Measurements from ENCODE around the gene PAX5.
"Not testable (repeated sequence)": the region's sequence is repeated elsewhere in the genome, so short reads cannot be mapped to it uniquely, and the experiment has no call there.

Gene PAX5

DNA sequence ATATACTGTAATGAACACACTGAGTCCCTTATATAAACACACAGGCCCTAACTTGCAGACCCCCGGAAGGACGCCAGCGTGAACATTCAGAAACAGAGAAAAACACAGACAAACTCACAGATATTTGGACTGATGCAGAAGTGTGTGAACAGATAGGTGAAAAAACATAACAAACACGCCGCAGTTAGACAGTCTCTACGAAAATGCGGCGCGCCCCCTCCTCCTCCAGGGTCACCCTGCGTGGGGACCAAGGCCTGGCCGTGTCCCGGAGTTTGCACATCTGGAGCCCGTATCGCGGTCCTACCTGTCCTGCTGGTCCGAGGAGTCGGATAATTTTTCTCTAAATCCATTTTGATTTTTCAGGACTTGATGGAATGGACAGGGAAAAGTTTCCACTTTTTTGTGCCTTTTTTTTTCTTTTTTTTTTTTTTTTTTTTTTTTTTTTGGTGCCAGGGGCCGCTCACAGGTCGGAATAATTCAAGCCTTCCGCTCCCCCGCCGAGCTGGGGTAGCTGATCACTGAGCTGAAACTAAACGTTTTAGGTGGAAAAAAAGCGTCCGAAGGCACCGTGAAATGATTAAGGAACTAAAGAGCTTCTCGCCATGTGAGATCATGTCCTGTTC, at the start of gene PAX5:
PAX5 (minus strand) TSS at position 587 of the 623 bp plus-strand sequence; CDS start at position 350, 237 bp downstream.
- no peaks in the 10 kb centered on the region for H3K9me3 ChIP-seq (ENCODE audit: control insufficient read depth, insufficient read depth, low read length)
- H3K36me3 ChIP-seq (ENCODE audit: control insufficient read depth, low read length), result peaks cover 72% of the 10 kb centered on the region
- H3K4me2 ChIP-seq (ENCODE audit: low read length), result peak within 1 kb of the TSS; percentile 98
- peaks cover 99% of the 10 kb centered on the region for H3K79me2 ChIP-seq (ENCODE audit: control insufficient read depth, low read length)
- TF ChIP-seq EZH2phosphoT487 (IDR thresholded peaks at IDR 0.05; ENCODE audit: borderline replicate concordance, low read length), result no peak
- TF ChIP-seq, protein P1, sequence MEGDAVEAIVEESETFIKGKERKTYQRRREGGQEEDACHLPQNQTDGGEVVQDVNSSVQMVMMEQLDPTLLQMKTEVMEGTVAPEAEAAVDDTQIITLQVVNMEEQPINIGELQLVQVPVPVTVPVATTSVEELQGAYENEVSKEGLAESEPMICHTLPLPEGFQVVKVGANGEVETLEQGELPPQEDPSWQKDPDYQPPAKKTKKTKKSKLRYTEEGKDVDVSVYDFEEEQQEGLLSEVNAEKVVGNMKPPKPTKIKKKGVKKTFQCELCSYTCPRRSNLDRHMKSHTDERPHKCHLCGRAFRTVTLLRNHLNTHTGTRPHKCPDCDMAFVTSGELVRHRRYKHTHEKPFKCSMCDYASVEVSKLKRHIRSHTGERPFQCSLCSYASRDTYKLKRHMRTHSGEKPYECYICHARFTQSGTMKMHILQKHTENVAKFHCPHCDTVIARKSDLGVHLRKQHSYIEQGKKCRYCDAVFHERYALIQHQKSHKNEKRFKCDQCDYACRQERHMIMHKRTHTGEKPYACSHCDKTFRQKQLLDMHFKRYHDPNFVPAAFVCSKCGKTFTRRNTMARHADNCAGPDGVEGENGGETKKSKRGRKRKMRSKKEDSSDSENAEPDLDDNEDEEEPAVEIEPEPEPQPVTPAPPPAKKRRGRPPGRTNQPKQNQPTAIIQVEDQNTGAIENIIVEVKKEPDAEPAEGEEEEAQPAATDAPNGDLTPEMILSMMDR (IDR thresholded peaks at IDR 0.05; ENCODE audit: low read depth, low read length, poor library complexity, severe bottlenecking), result no peak
- H3K4me3 ChIP-seq (ENCODE audit: low read length), result peak within 1 kb of the TSS; percentile 87
- peaks cover 52% of the 10 kb centered on the region for H3F3A ChIP-seq (ENCODE audit: control insufficient read depth, insufficient read depth)
- no peaks in the 10 kb centered on the region for H3K9me2 ChIP-seq (replicated peaks; ENCODE audit: control insufficient read depth, low read length)
- H4K20me1 ChIP-seq (ENCODE audit: control insufficient read depth, insufficient read depth, low read depth, low read length), result 0 out of 2 replicates have a peak, but pooled peaks cover 4% of the 10 kb centered on the region
- no peaks in the 10 kb centered on the region for H3K27me3 ChIP-seq (ENCODE audit: control insufficient read depth, low read length)
- peak within 1 kb of the TSS; percentile 98 for H3K27ac ChIP-seq (ENCODE audit: low read depth, low read length)
- H3K4me1 ChIP-seq (ENCODE audit: control insufficient read depth, low read length), result peaks cover 65% of the 10 kb centered on the region

DNA sequence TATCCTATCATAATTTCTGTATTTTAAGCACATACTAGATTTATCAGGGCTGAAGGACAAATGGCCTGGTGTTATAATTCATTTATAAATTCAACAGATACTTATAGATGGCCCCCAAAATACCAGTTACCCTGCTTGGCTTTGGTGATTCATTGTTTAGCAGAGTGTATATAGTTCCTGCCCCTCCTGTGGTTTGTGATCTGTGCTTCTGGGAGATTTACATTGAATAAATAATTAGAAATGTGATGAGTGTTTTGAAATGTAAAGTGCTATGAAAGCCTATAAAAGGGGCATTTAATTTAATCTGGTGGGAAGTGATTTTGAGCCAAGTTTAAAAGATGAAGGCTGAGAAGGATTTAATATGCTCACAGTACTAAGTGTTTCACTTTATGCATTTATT, 49.6 kb upstream of the PAX5 start:
- H3K27me3 ChIP-seq (ENCODE audit: control insufficient read depth, low read length), result no peaks in the 10 kb centered on the region
- H3K9me3 ChIP-seq (ENCODE audit: control insufficient read depth, insufficient read depth, low read length), result no peaks in the 10 kb centered on the region
- peak overlapping the region; percentile 95 for H3K4me3 ChIP-seq (ENCODE audit: low read length)
- H3K4me2 ChIP-seq (ENCODE audit: low read length), result peak overlapping the region; percentile 72
- TF ChIP-seq, protein P1 (IDR thresholded peaks at IDR 0.05; ENCODE audit: low read depth, low read length, poor library complexity, severe bottlenecking), result no peak
- TF ChIP-seq EZH2phosphoT487 (IDR thresholded peaks at IDR 0.05; ENCODE audit: borderline replicate concordance, low read length), result no peak
- no peaks in the 10 kb centered on the region for H3K9me2 ChIP-seq (replicated peaks; ENCODE audit: control insufficient read depth, low read length)
- peaks cover 83% of the 10 kb centered on the region for H3K36me3 ChIP-seq (ENCODE audit: control insufficient read depth, low read length)
- H4K20me1 ChIP-seq (ENCODE audit: control insufficient read depth, insufficient read depth, low read depth, low read length), result peaks cover 25% of the 10 kb centered on the region
- H3F3A ChIP-seq (ENCODE audit: control insufficient read depth, insufficient read depth), result peaks cover 20% of the 10 kb centered on the region
- H3K79me2 ChIP-seq (ENCODE audit: control insufficient read depth, low read length), result peaks cover 99% of the 10 kb centered on the region
- H3K27ac ChIP-seq (ENCODE audit: low read depth, low read length), result peak overlapping the region; percentile 77
- peaks cover 68% of the 10 kb centered on the region for H3K4me1 ChIP-seq (ENCODE audit: control insufficient read depth, low read length)

DNA sequence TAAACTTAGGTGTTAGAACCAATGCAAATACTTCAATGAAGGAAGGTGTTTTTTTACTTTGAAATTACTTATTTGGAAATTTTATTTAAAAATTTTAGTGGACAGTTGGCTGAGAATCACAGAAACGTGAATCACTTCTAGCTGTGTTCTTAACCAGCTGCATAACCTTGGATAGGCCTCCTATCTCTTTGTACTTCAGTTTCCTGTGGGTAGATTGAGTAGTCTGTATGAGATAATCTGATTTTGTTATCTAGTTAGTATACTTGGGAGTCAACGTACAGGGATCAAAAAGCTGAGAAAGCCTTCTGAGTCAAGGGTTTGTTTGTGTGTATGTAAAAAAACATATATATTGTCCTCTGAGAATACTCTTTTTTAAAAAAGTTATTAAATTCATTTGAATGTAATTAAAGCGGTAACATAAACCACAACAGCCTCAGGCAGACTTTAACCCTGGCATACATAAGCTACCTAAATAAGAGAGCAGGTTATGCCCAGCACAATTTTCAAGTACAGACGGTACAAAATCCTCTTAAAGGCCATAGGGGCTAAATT, 48.2 kb upstream of the PAX5 start:
- Histone ChIP-seq H3K9me2 (replicated peaks; ENCODE audit: control insufficient read depth, low read length) (no peaks in the 10 kb centered on the region), H3K27ac (ENCODE audit: low read depth, low read length) (peak overlapping the region; percentile 77), H3K36me3 (ENCODE audit: control insufficient read depth, low read length) (peaks cover 69% of the 10 kb centered on the region), H3K79me2 (ENCODE audit: control insufficient read depth, low read length) (peaks cover 93% of the 10 kb centered on the region), H3K4me1 (ENCODE audit: control insufficient read depth, low read length) (peaks cover 73% of the 10 kb centered on the region), H3K27me3 (ENCODE audit: control insufficient read depth, low read length) (no peaks in the 10 kb centered on the region), H4K20me1 (ENCODE audit: control insufficient read depth, insufficient read depth, low read depth, low read length) (peaks cover 19% of the 10 kb centered on the region), H3K9me3 (ENCODE audit: control insufficient read depth, insufficient read depth, low read length) (no peaks in the 10 kb centered on the region), H3K4me2 (ENCODE audit: low read length) (peak overlapping the region; percentile 72), H3K4me3 (ENCODE audit: low read length) (peak overlapping the region; percentile 95), H3F3A (ENCODE audit: control insufficient read depth, insufficient read depth) (peaks cover 26% of the 10 kb centered on the region)
- TF ChIP-seq EZH2phosphoT487 (IDR thresholded peaks at IDR 0.05; ENCODE audit: borderline replicate concordance, low read length), result no peak
- TF ChIP-seq, protein P1 (IDR thresholded peaks at IDR 0.05; ENCODE audit: low read depth, low read length, poor library complexity, severe bottlenecking), result no peak

DNA sequence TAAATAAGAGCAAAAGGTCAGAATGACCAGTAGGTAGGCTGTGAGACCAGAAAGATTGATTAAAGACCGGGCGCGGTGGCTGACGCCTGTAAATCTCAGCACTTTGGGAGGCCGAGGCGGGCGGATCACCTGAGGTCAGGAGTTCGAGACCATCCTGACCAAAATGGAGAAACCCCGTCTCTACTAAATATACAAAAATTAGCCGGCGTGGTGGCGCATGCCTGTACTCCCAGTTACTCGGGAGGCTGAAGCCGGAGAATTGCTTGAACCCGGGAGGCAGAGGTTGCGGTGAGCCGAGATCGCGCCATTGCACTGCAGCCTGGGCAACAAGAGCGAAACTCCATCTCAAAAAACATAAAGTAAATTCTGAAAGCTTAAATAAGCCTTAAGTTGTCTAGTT, 47.4 kb upstream of the PAX5 start:
- peaks cover 61% of the 10 kb centered on the region for H3K36me3 ChIP-seq (ENCODE audit: control insufficient read depth, low read length)
- H3K9me3 ChIP-seq (ENCODE audit: control insufficient read depth, insufficient read depth, low read length); H3K27me3 ChIP-seq (ENCODE audit: control insufficient read depth, low read length); H3K9me2 ChIP-seq (replicated peaks; ENCODE audit: control insufficient read depth, low read length): not testable (repeated sequence)
- peaks cover 86% of the 10 kb centered on the region for H3K79me2 ChIP-seq (ENCODE audit: control insufficient read depth, low read length)
- peak overlapping the region; percentile 77 for H3K27ac ChIP-seq (ENCODE audit: low read depth, low read length)
- peak overlapping the region; percentile 95 for H3K4me3 ChIP-seq (ENCODE audit: low read length)
- H4K20me1 ChIP-seq (ENCODE audit: control insufficient read depth, insufficient read depth, low read depth, low read length), result peaks cover 12% of the 10 kb centered on the region
- peaks cover 76% of the 10 kb centered on the region for H3K4me1 ChIP-seq (ENCODE audit: control insufficient read depth, low read length)
- peak overlapping the region; percentile 72 for H3K4me2 ChIP-seq (ENCODE audit: low read length)
- H3F3A ChIP-seq (ENCODE audit: control insufficient read depth, insufficient read depth), result peaks cover 32% of the 10 kb centered on the region

DNA sequence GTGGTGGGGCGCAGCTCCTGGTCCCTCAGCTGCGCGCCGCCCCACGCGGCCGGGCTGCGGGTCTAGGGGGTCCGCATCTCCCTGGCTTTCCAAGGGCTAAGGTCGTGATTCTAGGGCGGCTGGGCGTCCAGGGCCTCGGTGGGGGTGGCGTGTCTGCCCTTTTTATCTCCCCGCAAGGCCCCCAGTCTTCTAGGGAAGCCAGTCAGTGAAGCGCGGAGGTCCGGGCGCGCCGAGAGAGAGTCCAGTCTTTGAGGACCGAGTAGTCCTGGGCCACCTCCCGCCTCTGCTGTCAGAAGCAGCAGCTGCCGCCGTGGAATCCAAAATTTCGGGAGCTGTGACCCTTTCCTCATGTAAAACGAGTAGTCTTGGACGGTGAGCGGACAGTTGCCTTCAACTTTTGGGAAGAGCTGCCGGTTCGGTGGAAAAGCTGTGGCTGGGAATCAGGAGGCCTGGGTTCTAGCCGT, 46.1 kb upstream of the PAX5 start:
- not testable (repeated sequence) for H3K27me3 ChIP-seq (ENCODE audit: control insufficient read depth, low read length); H3K9me2 ChIP-seq (replicated peaks; ENCODE audit: control insufficient read depth, low read length); H3K9me3 ChIP-seq (ENCODE audit: control insufficient read depth, insufficient read depth, low read length); H4K20me1 ChIP-seq (ENCODE audit: control insufficient read depth, insufficient read depth, low read depth, low read length)
- Histone ChIP-seq H3F3A (ENCODE audit: control insufficient read depth, insufficient read depth) (peaks cover 42% of the 10 kb centered on the region), H3K4me2 (ENCODE audit: low read length) (peak overlapping the region; percentile 72), H3K4me3 (ENCODE audit: low read length) (peak overlapping the region; percentile 95), H3K36me3 (ENCODE audit: control insufficient read depth, low read length) (peaks cover 49% of the 10 kb centered on the region), H3K27ac (ENCODE audit: low read depth, low read length) (peak overlapping the region; percentile 77), H3K79me2 (ENCODE audit: control insufficient read depth, low read length) (peaks cover 75% of the 10 kb centered on the region), H3K4me1 (ENCODE audit: control insufficient read depth, low read length) (peaks cover 76% of the 10 kb centered on the region)

Data from DOHH2 (cell line).